Gastroesophageal sphincter (tissue), 4 donors: ENCODE results near the gene UBE2G2. TPM values are rescaled to one million over a fixed set of nuclear protein-coding genes. Genes with fewer than 3 reads are reported as not detected.

Experiments used
- ATAC-seq: fragments of 150-250 bp; one replicate; pipeline ENCODE4 v1.9.1; 2016; ENCODE audit warnings: mild to moderate bottlenecking, moderate library complexity
- H3K27ac ChIP-seq, 4 donors: fragments of 200-600 bp; sonication (generic) in 3 of 4; 1 replicate in 3 of 4; 2 replicates in 1 of 4; pipeline ENCODE4 v1.5.1; 2016 to 2019
- H3K27me3 ChIP-seq: fragments of 200-600 bp; sonication (generic); one replicate; pipeline ENCODE4 v1.5.1; 2019
- H3K36me3 ChIP-seq, 2 donors: fragments of 200-600 bp; sonication (generic); one replicate each; pipeline ENCODE4 v1.5.1; 2019; ENCODE audit warnings: control low read depth in 1 of 2
- H3K4me1 ChIP-seq, 3 donors: fragments of 200-600 bp; sonication (generic); 1 replicate in 2 of 3; 2 replicates in 1 of 3; pipeline ENCODE4 v1.5.1; 2016 to 2019; ENCODE audit warnings: control low read depth in 2 of 3
- H3K4me3 ChIP-seq, 2 donors: fragments of 200-600 bp; sonication (generic); one replicate each; pipeline ENCODE4 v1.5.1; 2019; ENCODE audit warnings: mild to moderate bottlenecking in 1 of 2, moderate library complexity in 1 of 2
- H3K9me3 ChIP-seq, 3 donors: fragments of 200-600 bp; sonication (generic); one replicate each; pipeline ENCODE4 v1.5.1; 2017 to 2019; ENCODE audit warnings: control low read depth in 2 of 3
- EP300 ChIP-seq: sonication (generic); formaldehyde crosslinking; IDR thresholded peaks from one replicate; pipeline ENCODE4 v1.6.1; 2017; ENCODE audit warnings: antibody characterized with exemption, mild to moderate bottlenecking
- POLR2A ChIP-seq, 2 donors: fragments of 450-650 bp; IDR thresholded peaks; one replicate each; pipeline ENCODE4 v1.6.1; 2017; ENCODE audit warnings: antibody characterized with exemption in 2 of 2, mild to moderate bottlenecking in 2 of 2, moderate library complexity in 1 of 2
- POLR2AphosphoS5 ChIP-seq: sonication (generic); formaldehyde crosslinking; IDR thresholded peaks from one replicate; pipeline ENCODE4 v1.6.1; 2017; ENCODE audit warnings: antibody characterized with exemption
- WGBS, 2 donors: methylation state at CpG; one replicate each; pipeline ENCODE4 v1.1.5; 2018; ENCODE audit warnings: low coverage in 1 of 2; 5-methylcytosine and 5-hydroxymethylcytosine counted together
- total RNA-seq, 4 donors: library from RNA; depleted of rRNA; stranded (reverse); fragments of >200 nt; gene quantifications; one replicate each; pipeline ENCODE4 v1.1.0, GENCODE V29; 2016
- TF ChIP-seq, protein P1 (sequence below), 4 experiments: fragments of 200-600 bp in 2 of 4; fragments of 450-650 bp in 2 of 4; sonication (generic) in 1 of 4; IDR thresholded peaks; one replicate each; pipeline ENCODE4 v1.5.1; 2017 to 2019; ENCODE audit warnings: antibody characterized with exemption in 4 of 4, mild to moderate bottlenecking in 2 of 4, moderate library complexity in 2 of 4

UBE2G2 gene
- total RNA-seq, 4 donors from 2014 or later = 48.3 to 93.4 (median 83.9) TPM

DNA sequence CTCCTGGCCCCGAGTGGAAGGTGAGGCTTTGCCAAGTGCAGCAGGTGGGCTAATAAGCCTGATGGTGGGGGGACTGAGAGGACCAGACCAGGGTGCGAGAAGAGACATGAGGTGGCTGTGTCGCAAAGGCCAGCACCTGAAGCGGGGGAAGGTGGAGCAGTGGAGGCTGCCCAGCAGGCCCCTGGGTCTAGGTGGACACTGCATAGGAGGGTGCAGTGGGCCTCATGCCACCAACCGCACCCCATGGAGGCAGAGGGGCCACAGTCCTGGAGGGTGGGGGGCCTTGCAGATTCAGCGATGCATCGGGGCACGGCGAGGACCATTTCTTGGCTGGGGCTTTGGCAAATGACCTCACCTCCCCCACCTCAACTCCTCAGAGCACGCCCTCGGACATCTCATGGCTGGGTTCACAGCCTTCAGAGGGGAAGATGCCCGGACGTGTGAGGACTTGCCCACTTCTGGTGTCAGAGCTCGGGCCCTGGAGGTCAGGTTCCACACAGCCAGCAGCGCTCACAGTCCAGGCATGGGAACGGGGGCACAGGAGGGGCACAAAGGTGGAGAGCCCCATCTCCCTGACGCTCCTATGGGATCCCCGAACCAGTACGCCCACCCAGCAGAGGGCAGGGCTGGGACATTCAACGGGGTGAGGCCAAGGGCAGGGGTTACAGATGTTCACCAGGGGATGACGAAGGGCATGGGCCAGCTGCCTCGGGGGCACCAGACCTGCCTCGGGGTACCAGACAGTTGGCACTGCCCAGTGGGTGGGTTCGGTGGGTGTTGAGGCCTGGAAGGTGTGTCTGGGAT lies 35.4 kb downstream of the UBE2G2 start:
- no peaks in the 10 kb centered on the region for H3K9me3 ChIP-seq
- H3K27ac ChIP-seq = no peak overlapping the region
- WGBS, 2 donors = 55 to 86% methylated on average over 2 to 6 of the region's 24 CpGs
- H3K27me3 ChIP-seq = no peaks in the 10 kb centered on the region
- H3K36me3 ChIP-seq = peaks cover 0 to 31% of the 10 kb centered on the region in 2 donors
- H3K4me1 ChIP-seq = no peaks in the 10 kb centered on the region
- TF ChIP-seq EP300 = no peak
- TF ChIP-seq POLR2AphosphoS5 = no peak
- no peak for TF ChIP-seq POLR2A (IDR thresholded peaks at IDR 0.05)
- TF ChIP-seq, protein P1, sequence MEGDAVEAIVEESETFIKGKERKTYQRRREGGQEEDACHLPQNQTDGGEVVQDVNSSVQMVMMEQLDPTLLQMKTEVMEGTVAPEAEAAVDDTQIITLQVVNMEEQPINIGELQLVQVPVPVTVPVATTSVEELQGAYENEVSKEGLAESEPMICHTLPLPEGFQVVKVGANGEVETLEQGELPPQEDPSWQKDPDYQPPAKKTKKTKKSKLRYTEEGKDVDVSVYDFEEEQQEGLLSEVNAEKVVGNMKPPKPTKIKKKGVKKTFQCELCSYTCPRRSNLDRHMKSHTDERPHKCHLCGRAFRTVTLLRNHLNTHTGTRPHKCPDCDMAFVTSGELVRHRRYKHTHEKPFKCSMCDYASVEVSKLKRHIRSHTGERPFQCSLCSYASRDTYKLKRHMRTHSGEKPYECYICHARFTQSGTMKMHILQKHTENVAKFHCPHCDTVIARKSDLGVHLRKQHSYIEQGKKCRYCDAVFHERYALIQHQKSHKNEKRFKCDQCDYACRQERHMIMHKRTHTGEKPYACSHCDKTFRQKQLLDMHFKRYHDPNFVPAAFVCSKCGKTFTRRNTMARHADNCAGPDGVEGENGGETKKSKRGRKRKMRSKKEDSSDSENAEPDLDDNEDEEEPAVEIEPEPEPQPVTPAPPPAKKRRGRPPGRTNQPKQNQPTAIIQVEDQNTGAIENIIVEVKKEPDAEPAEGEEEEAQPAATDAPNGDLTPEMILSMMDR (IDR thresholded peaks at IDR 0.05) = no peak
- no peak for ATAC-seq
- no peak overlapping the region for H3K4me3 ChIP-seq

DNA sequence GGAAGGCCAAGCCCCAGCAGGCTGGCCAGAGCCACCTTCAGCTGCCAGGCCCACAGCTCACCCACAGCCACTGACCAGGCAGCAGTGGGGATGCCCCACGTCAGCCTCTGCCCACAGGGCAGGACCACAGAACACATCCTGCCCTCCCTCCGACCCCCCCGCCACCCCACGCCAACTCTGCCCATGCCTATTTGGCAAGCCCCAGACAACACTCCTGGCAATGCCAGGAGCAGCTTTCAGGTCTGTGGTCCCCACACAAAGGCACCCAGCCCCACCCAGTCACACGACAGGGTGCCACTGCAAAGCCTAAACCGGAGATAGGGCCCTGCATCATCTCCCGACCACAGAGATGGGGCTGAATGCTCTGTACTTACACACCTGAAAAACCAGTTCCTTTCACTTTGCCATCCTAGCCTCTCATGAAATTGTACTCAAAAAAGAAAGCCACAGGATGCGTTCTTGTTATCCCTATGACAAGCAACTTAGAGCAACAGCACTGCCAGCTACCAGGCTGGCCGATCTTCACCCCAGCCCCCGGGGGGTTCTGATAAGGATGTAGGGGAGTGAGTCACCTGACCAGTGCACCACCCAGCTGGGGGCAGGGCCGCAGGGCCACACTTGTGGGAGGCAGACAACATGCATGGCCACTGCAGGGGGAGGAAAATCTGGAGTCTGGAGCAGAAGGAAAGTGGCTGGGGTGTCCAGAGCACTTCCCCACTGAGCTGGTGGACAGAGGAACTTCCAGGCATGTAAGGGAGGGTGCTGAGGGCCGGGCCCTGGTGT lies 36.2 kb downstream of the UBE2G2 start:
- WGBS, 2 donors = 20% methylated on average over 1 of the region's 12 CpGs; no CpG with 5 or more reads in 1 of the 2 donors
- no peaks in the 10 kb centered on the region for H3K4me1 ChIP-seq
- no peaks in the 10 kb centered on the region for H3K27me3 ChIP-seq
- peaks cover 0 to 23% of the 10 kb centered on the region in 2 donors for H3K36me3 ChIP-seq
- H3K4me3 ChIP-seq = no peak overlapping the region
- no peak overlapping the region for H3K27ac ChIP-seq
- no peak for ATAC-seq
- TF ChIP-seq POLR2A (IDR thresholded peaks at IDR 0.05) (no peak), EP300 (no peak), POLR2AphosphoS5 (no peak)
- TF ChIP-seq, protein P1 (IDR thresholded peaks at IDR 0.05) = no peak
- H3K9me3 ChIP-seq = no peaks in the 10 kb centered on the region

DNA sequence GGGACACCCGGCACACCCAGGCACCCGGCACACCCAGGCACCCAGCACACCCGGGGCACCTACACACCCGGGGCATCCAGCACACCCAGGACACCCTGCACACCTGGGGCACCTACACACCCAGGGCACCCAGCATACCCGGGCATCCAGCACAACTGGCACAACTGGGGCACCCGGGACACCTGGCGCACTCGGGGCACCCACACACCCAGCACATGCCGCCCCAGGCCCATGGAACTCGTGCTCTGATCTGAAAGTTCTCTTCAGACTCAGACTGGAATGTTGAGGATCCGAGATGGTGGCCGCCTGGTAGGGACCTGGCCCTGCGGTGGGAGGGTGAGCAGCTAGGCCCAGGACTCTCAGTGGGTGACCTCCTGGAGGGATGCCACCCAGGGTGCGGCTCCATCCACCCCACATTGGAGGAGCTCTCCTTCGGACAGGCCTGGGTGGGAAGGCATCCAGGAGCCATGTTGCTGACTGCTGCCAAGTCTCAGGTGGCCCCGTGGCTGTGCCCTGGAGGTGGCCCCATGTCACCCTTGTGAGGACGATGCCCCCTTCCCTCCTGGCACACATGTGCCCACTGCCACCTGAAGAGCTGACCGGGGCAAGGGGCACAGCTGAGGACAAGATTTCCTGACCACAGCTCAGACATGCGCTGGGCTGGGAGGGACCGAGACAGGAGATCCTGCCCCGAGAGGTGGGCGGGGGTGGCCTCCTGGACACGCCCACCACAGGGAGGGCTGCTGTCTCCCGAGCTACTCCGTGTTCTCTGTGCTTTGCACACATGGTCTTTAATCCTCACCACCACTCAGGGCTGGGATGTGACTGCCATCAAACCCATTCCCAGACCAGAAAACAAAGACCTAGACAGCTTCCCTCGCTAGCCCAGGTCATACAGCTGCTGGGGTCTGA lies 37.0 kb downstream of the UBE2G2 start:
- H3K4me3 ChIP-seq = no peak overlapping the region
- TF ChIP-seq EP300 (no peak), POLR2AphosphoS5 (no peak), POLR2A (IDR thresholded peaks at IDR 0.05) (no peak)
- TF ChIP-seq, protein P1 (IDR thresholded peaks at IDR 0.05) = no peak
- no peaks in the 10 kb centered on the region for H3K9me3 ChIP-seq
- no peak for ATAC-seq
- no peaks in the 10 kb centered on the region for H3K4me1 ChIP-seq
- H3K27ac ChIP-seq = no peak overlapping the region
- no peaks in the 10 kb centered on the region for H3K27me3 ChIP-seq
- WGBS, 2 donors = no CpG with 5 or more reads among the region's 26 CpGs
- peaks cover 0 to 15% of the 10 kb centered on the region in 2 donors for H3K36me3 ChIP-seq

DNA sequence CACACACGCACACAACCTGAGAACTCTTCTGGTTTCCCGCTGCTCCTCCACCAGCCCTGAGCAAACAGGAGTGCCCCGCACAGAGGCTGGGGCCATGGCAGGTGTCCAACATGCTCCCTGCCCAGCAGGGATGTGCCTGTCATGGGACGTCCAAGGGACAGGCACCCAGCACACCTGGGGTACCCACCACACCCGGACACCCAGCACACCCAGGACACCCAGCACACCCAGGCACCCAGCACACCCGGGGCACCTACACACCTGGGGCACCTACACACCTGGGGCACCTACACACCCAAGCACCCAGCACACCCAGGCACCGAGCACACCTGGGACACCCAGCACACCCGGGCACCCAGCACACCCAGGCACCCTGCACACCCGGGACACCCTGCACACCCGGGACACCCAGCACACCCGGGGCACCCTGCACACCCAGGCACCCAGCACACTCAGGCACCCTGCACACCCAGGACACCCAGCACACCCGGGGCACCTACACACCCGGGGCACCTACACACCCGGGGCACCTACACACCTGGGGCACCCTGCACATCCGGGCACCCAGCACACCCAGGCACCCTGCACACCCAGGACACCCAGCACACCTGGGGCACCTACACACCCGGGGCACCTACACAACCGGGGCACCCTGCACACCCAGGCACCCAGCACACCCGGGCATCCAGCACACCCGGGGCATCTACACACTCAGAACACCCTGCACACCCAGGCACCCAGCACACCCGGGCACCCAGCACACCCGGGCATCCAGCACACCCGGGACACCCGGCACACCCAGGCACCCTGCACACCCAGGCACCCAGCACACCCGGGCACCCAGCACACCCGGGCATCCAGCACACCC lies 37.9 kb downstream of the UBE2G2 start:
- no peaks in the 10 kb centered on the region for H3K9me3 ChIP-seq
- 24% methylated on average over 3 of the region's 25 CpGs; no CpG with 5 or more reads in 1 of the 2 donors for WGBS, 2 donors
- H3K36me3 ChIP-seq = peaks cover 0 to 7% of the 10 kb centered on the region in 2 donors
- H3K4me1 ChIP-seq = no peaks in the 10 kb centered on the region
- no peak for TF ChIP-seq EP300
- TF ChIP-seq, protein P1 (IDR thresholded peaks at IDR 0.05) = no peak
- no peak for TF ChIP-seq POLR2A (IDR thresholded peaks at IDR 0.05)
- no peak for TF ChIP-seq POLR2AphosphoS5
- peaks cover 7% of the 10 kb centered on the region for H3K27me3 ChIP-seq
- H3K4me3 ChIP-seq = no peak overlapping the region
- no peak for ATAC-seq
- H3K27ac ChIP-seq = no peak overlapping the region
